HG02884 (cell line): ENCODE results near the gene KRTAP5-5.
"Not testable (repeated sequence)": the region's sequence is repeated elsewhere in the genome, so short reads cannot be mapped to it uniquely, and the experiment has no call there.

Experiments used
- ATAC-seq: cut with Tn5 transposase; IDR thresholded peaks from one replicate; pipeline ENCODE4 v1.9.1; 2021; ENCODE audit warnings: mild to moderate bottlenecking, moderate library complexity; ENCODE audit not compliant: unreplicated experiment

Gene KRTAP5-5

GRCh38 chr11:1629326-1630185, at the start of gene KRTAP5-5:
TSS of gene KRTAP5-5 (plus strand) at chr11:1629775. CDS start at chr11:1629841, 66 bp downstream.
- ATAC-seq: no peak

GRCh38 chr11:1581976-1582375, 47.6 kb upstream of the KRTAP5-5 start:
- no peak for ATAC-seq

- ATAC-seq: not testable (repeated sequence)
These were observed 46.7 kb upstream of the KRTAP5-5 start for GRCh38 chr11:1582909-1583308.

GRCh38 chr11:1584661-1585370, 44.8 kb upstream of the KRTAP5-5 start, which contains the start of gene KRTAP5-1:
TSS of gene KRTAP5-1 (minus strand) at chr11:1585283. CDS start at chr11:1585249, 34 bp downstream.
- not testable (repeated sequence) for ATAC-seq

- no peak for ATAC-seq
These were observed 42.9 kb upstream of the KRTAP5-5 start for GRCh38 chr11:1586699-1587098.

GRCh38 chr11:1589191-1589963, 40.2 kb upstream of the KRTAP5-5 start:
- not testable (repeated sequence) for ATAC-seq

GRCh38 chr11:1589996-1590395, 39.6 kb upstream of the KRTAP5-5 start:
- ATAC-seq: no peak

GRCh38 chr11:1592628-1593027, 36.9 kb upstream of the KRTAP5-5 start:
- ATAC-seq: no peak

- not testable (repeated sequence) for ATAC-seq
These were observed 33.5 kb upstream of the KRTAP5-5 start for GRCh38 chr11:1595994-1596575.

- not testable (repeated sequence) for ATAC-seq
These were observed 32.9 kb upstream of the KRTAP5-5 start for GRCh38 chr11:1596576-1597121.

GRCh38 chr11:1597331-1597993, 32.1 kb upstream of the KRTAP5-5 start:
- ATAC-seq: no peak

GRCh38 chr11:1597994-1598380, 31.6 kb upstream of the KRTAP5-5 start, which contains the start of gene KRTAP5-2:
TSS of gene KRTAP5-2 (minus strand) at chr11:1598294. CDS start at chr11:1598250, 44 bp downstream.
- ATAC-seq: no peak

GRCh38 chr11:1598406-1598805, 31.2 kb upstream of the KRTAP5-5 start:
- not testable (repeated sequence) for ATAC-seq

- ATAC-seq: no peak
These were observed 30.8 kb upstream of the KRTAP5-5 start for GRCh38 chr11:1598816-1599215.

- ATAC-seq: no peak
These were observed 28.9 kb upstream of the KRTAP5-5 start for GRCh38 chr11:1600626-1601025.

GRCh38 chr11:1601663-1602062, 27.9 kb upstream of the KRTAP5-5 start:
- ATAC-seq: not testable (repeated sequence)

- ATAC-seq: no peak
These were observed 25.9 kb upstream of the KRTAP5-5 start for GRCh38 chr11:1603629-1604028.

- ATAC-seq: no peak
These were observed 25.4 kb upstream of the KRTAP5-5 start for GRCh38 chr11:1604181-1604580.

GRCh38 chr11:1604711-1605110, 24.9 kb upstream of the KRTAP5-5 start:
- ATAC-seq: no peak

GRCh38 chr11:1605923-1606322, 23.7 kb upstream of the KRTAP5-5 start:
- peak; percentile 74 for ATAC-seq
